ENCODE data around the gene STX7. TPM values are rescaled to one million over a fixed set of nuclear protein-coding genes. Genes with fewer than 3 reads are reported as not detected.

Gene STX7
- polyA plus RNA-seq, 3 donors, result 49.7 to 85.1 (median 81.7) TPM

DNA sequence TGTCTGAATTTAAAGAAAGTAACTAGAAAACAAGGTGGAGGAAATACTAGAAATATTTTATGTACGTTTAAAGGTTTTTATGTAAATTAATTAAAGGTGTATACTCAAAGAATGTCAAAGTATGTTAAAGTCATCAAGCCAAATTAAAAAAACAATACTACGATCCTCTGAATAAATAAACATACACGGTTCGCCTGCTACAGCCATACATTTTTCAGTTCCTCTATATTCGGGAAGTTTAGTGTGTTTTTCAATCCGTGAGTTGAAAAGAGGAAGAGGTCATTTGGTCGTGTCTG, 626 bp downstream of the STX7 start:
- Histone ChIP-seq H3K4me3 (replicated peaks in 1 of 3; ENCODE audit: low read depth in 2 of 3, low read length in 3 of 3) (peak overlapping the region; percentile 81 to 92 (median 84)), H3K79me2 (ENCODE audit: insufficient read depth, low read length) (peaks cover 58% of the 10 kb centered on the region), H3K27ac (ENCODE audit: low read depth in 1 of 2, low read length in 2 of 2) (peak overlapping the region; percentile 79 to 85), H2AFZ (ENCODE audit: insufficient read depth, low read depth, low read length, poor library complexity, severe bottlenecking) (peak overlapping the region; percentile 82), H3K4me2 (replicated peaks; ENCODE audit: extremely low read depth, low read length, poor library complexity, severe bottlenecking) (peak overlapping the region; percentile 87), H3K9ac (ENCODE audit: insufficient read depth, low read length, poor library complexity, severe bottlenecking) (peak overlapping the region; percentile 88), H3K36me3 (replicated peaks in 1 of 2; ENCODE audit: control insufficient read depth in 1 of 2, insufficient read depth in 2 of 2, low read length in 2 of 2) (peaks cover 7 to 19% of the 10 kb centered on the region in 2 donors), H3K27me3 (ENCODE audit: control insufficient read depth in 2 of 2, insufficient read depth in 2 of 2, low read length in 2 of 2) (no peaks in the 10 kb centered on the region), H3K9me3 (replicated peaks in 1 of 2; ENCODE audit: control insufficient read depth in 1 of 2, insufficient read depth in 1 of 2, low read length in 2 of 2) (no peaks in the 10 kb centered on the region), H3K4me1 (ENCODE audit: control insufficient read depth in 1 of 2, insufficient read depth in 2 of 2, low read length in 2 of 2) (peaks cover 33 to 42% of the 10 kb centered on the region in 2 donors), H4K20me1 (ENCODE audit: insufficient read depth, low read length) (peaks cover 49% of the 10 kb centered on the region)
- peak in 1 of 3 donors; percentile 82 for DNase-seq
- Mint-ChIP-seq H3K9me3 (no peaks in the 10 kb centered on the region), H3K4me3 (peak overlapping the region; percentile 90 to 95), H3K27ac (peak overlapping the region; percentile 59 to 93 (median 80)), H3K4me1 (peaks cover 51% of the 10 kb centered on the region), H3K27me3 (ENCODE audit: low read depth in 3 of 3) (peaks cover 0 to 2% (median 2%) of the 10 kb centered on the region in 3 donors), H3K36me3 (peaks cover 16 to 19% of the 10 kb centered on the region in 2 donors)
- WGBS (ENCODE audit: insufficient coverage), result 0% methylated on average over 2 of the region's 7 CpGs
- TF ChIP-seq, protein P1, sequence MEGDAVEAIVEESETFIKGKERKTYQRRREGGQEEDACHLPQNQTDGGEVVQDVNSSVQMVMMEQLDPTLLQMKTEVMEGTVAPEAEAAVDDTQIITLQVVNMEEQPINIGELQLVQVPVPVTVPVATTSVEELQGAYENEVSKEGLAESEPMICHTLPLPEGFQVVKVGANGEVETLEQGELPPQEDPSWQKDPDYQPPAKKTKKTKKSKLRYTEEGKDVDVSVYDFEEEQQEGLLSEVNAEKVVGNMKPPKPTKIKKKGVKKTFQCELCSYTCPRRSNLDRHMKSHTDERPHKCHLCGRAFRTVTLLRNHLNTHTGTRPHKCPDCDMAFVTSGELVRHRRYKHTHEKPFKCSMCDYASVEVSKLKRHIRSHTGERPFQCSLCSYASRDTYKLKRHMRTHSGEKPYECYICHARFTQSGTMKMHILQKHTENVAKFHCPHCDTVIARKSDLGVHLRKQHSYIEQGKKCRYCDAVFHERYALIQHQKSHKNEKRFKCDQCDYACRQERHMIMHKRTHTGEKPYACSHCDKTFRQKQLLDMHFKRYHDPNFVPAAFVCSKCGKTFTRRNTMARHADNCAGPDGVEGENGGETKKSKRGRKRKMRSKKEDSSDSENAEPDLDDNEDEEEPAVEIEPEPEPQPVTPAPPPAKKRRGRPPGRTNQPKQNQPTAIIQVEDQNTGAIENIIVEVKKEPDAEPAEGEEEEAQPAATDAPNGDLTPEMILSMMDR (IDR thresholded peaks at IDR 0.05), result no peak
- intact Hi-C loops (cut with micrococcal nuclease), result loop anchor here (5.0 to 10.0 kb wide), 2 partner anchors 153 to 300 kb away; partner anchors contain the start of gene RPS12 (in 1 of the 2)

DNA sequence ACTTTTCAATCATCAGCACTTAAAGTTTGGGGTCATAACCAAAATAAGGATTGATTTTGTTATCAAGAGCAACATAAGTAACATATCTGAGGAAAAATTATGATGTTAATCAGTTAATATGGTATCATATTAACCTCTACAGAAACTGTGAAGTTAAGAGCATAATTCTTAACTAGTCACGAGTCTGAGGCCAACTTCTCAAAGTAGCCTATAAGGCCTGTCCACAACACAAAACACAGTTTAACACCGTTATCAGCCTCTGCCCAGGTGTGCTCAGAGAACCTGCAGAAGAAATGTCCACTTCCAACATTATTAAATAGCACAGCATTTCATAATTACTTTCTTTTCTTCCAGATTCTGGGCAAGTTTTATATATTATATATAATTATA, 1.1 kb downstream of the STX7 start:
- DNase-seq, result no peak
- no CpG with 5 or more reads among the region's 2 CpGs for WGBS (ENCODE audit: insufficient coverage)

More for the DNA sequence above, 1.1 kb downstream of the STX7 start:
- Histone ChIP-seq H3K27ac (ENCODE audit: low read depth in 1 of 2, low read length in 2 of 2) (peak overlapping the region in 1 of 2 donors; percentile 85), H3K4me3 (replicated peaks in 1 of 3; ENCODE audit: low read depth in 2 of 3, low read length in 3 of 3) (peak overlapping the region; percentile 81 to 92 (median 84)), H4K20me1 (ENCODE audit: insufficient read depth, low read length) (peaks cover 54% of the 10 kb centered on the region), H2AFZ (ENCODE audit: insufficient read depth, low read depth, low read length, poor library complexity, severe bottlenecking) (no peak overlapping the region), H3K9me3 (replicated peaks in 1 of 2; ENCODE audit: control insufficient read depth in 1 of 2, insufficient read depth in 1 of 2, low read length in 2 of 2) (no peaks in the 10 kb centered on the region), H3K9ac (ENCODE audit: insufficient read depth, low read length, poor library complexity, severe bottlenecking) (peak overlapping the region; percentile 88), H3K79me2 (ENCODE audit: insufficient read depth, low read length) (peaks cover 62% of the 10 kb centered on the region), H3K4me2 (replicated peaks; ENCODE audit: extremely low read depth, low read length, poor library complexity, severe bottlenecking) (peak overlapping the region; percentile 87), H3K4me1 (ENCODE audit: control insufficient read depth in 1 of 2, insufficient read depth in 2 of 2, low read length in 2 of 2) (peaks cover 33 to 42% of the 10 kb centered on the region in 2 donors), H3K36me3 (replicated peaks in 1 of 2; ENCODE audit: control insufficient read depth in 1 of 2, insufficient read depth in 2 of 2, low read length in 2 of 2) (peaks cover 7 to 22% of the 10 kb centered on the region in 2 donors), H3K27me3 (ENCODE audit: control insufficient read depth in 2 of 2, insufficient read depth in 2 of 2, low read length in 2 of 2) (no peaks in the 10 kb centered on the region)
- H3K27me3 Mint-ChIP-seq (ENCODE audit: low read depth in 3 of 3), result peaks cover 0 to 2% (median 0%) of the 10 kb centered on the region in 3 donors
- TF ChIP-seq, protein P1 (IDR thresholded peaks at IDR 0.05), result no peak
- H3K36me3 Mint-ChIP-seq, result peaks cover 18 to 21% of the 10 kb centered on the region in 2 donors
- no peaks in the 10 kb centered on the region for H3K9me3 Mint-ChIP-seq
- peak overlapping the region; percentile 90 to 95 for H3K4me3 Mint-ChIP-seq
- intact Hi-C loops (cut with micrococcal nuclease), result loop anchor here (5.0 to 10.0 kb wide), 2 partner anchors 153 to 300 kb away; partner anchors contain the start of gene RPS12 (in 1 of the 2)
- H3K27ac Mint-ChIP-seq, result peak overlapping the region; percentile 73 to 93 (median 86)
- H3K4me1 Mint-ChIP-seq, result peaks cover 53% of the 10 kb centered on the region

Measured in CD14-positive monocyte (primary cell).